Caco-2 (cell line): Measurements from ENCODE around the gene MS4A6A. TPM values are rescaled to one million over a fixed set of nuclear protein-coding genes. Genes with fewer than 3 reads are reported as not detected.
"Not testable (repeated sequence)": the region's sequence is repeated elsewhere in the genome, so short reads cannot be mapped to it uniquely, and the experiment has no call there.

Experiments
- BruUV-seq: library from RNA; stranded (reverse); fragments of 400-500 nt; replicated peaks from 2 replicates; lab custom pipeline; 2021; lab: Mats Ljungman, UMichigan
- CTCF ChIA-PET: fragments of 300-600 bp; sonication (Branson Sonifier 250); formaldehyde crosslinking; loops from one replicate; lab custom pipeline; 2022; ENCODE audit warnings: antibody characterized with exemption; lab: Charles Lee
- POLR2A ChIA-PET: fragments of 300-600 bp; sonication (Branson Sonifier 250); formaldehyde crosslinking; loops from one replicate; lab custom pipeline; 2022; ENCODE audit warnings: antibody characterized with exemption; lab: Charles Lee
- DNase-seq, 2 experiments: peaks; one replicate each; pipeline versions ENCODE4 v3.0.0 to v3.0.0-alpha.2; 2020 to 2022
- H3K27me3 ChIP-seq: replicated peaks from 2 replicates; pipeline ENCODE4 v1.6.0; 2011; ENCODE audit warnings: low read length; ENCODE audit not compliant: control insufficient read depth, insufficient read depth
- H3K36me3 ChIP-seq: 2 replicates; pipeline ENCODE4 v1.5.1; 2011; ENCODE audit warnings: low read length; ENCODE audit not compliant: control insufficient read depth, insufficient read depth
- H3K4me1 ChIP-seq: fragments of 250-450 bp; sonication (Bioruptor Pico); 2 replicates; pipeline ENCODE4 v1.5.1; 2020; ENCODE audit warnings: mild to moderate bottlenecking
- H3K4me3 ChIP-seq: 2 replicates; pipeline ENCODE4 v1.5.1; 2011; ENCODE audit warnings: low read depth, mild to moderate bottlenecking, control low read depth, low read length
- H3K9me3 ChIP-seq: fragments of 250-450 bp; sonication (Bioruptor Pico); 2 replicates; pipeline ENCODE4 v1.5.1; 2020; ENCODE audit warnings: mild to moderate bottlenecking, moderate library complexity
- H3K27ac Mint-ChIP-seq: one replicate; pipeline ENCODE4 v1.8.0; 2022; ENCODE audit warnings: mixed read lengths; ENCODE audit not compliant: unreplicated experiment
- H3K27me3 Mint-ChIP-seq: one replicate; pipeline ENCODE4 v1.8.0; 2022; ENCODE audit warnings: mixed read lengths; ENCODE audit not compliant: insufficient read depth, unreplicated experiment
- H3K36me3 Mint-ChIP-seq: one replicate; pipeline ENCODE4 v1.8.0; 2022; ENCODE audit warnings: mild to moderate bottlenecking, mixed read lengths; ENCODE audit not compliant: insufficient read depth, unreplicated experiment
- H3K4me1 Mint-ChIP-seq: one replicate; pipeline ENCODE4 v1.8.0; 2022; ENCODE audit warnings: low read depth, mixed read lengths; ENCODE audit not compliant: unreplicated experiment
- H3K4me3 Mint-ChIP-seq: one replicate; pipeline ENCODE4 v1.8.0; 2022; ENCODE audit warnings: mild to moderate bottlenecking, moderate library complexity, mixed read lengths; ENCODE audit not compliant: unreplicated experiment
- H3K9me3 Mint-ChIP-seq: one replicate; pipeline ENCODE4 v1.8.0; 2022; ENCODE audit warnings: mixed read lengths; ENCODE audit not compliant: unreplicated experiment
- CTCF ChIP-seq, 2 experiments: fragments of 200-600 bp in 1 of 2; IDR thresholded peaks; 1 replicate in 1 of 2; 2 replicates in 1 of 2; pipeline versions ENCODE4 v1.5.1 to v1.8.0; 2011 to 2022; ENCODE audit warnings: antibody characterized with exemption in 1 of 2, control low read depth in 1 of 2, inconsistent platforms in 1 of 2, low read depth in 1 of 2, low read length in 1 of 2, mild to moderate bottlenecking in 1 of 2, moderate library complexity in 1 of 2; ENCODE audit not compliant: insufficient read depth in 1 of 2, severe bottlenecking in 1 of 2, unreplicated experiment in 1 of 2
- intact Hi-C: fragments of 100-400 bp; cut with micrococcal nuclease; formaldehyde crosslinking; loops from one replicate; pipeline ENCODE4 v1.10.0; 2022; ENCODE audit not compliant: unreplicated experiment
- total RNA-seq: library from RNA; stranded (reverse); gene quantifications from 2 replicates; pipeline ENCODE4 v1.2.3, GENCODE V29; 2022

MS4A6A gene
- total RNA-seq, 1 experiment from 2014 or later = not detected

GRCh38 chr11:60130496-60130895, 52.4 kb downstream of the MS4A6A start:
- H3K36me3 Mint-ChIP-seq = no peaks in the 10 kb centered on the region
- BruUV-seq = no TSS peak
- Histone ChIP-seq H3K27me3 (no peaks in the 10 kb centered on the region), H3K4me3 (no peak overlapping the region), H3K4me1 (peaks cover 6% of the 10 kb centered on the region; the same call in 1 of the 2 replicates), H3K9me3 (peaks cover under 1% of the 10 kb centered on the region; the same call in 1 of the 2 replicates), H3K36me3 (no peaks in the 10 kb centered on the region)
- TF ChIP-seq CTCF (IDR thresholded peaks at IDR 0.05; ENCODE audit: insufficient read depth in 1 of 2, low read depth in 1 of 2, low read length in 1 of 2, severe bottlenecking in 1 of 2, unreplicated experiment in 1 of 2) = peak; percentile 47 to 77
- intact Hi-C loops = loop anchor here (1.0 to 10.0 kb wide), 3 partner anchors 166 to 316 kb away; partner anchors contain the start of gene OOSP4A
- H3K27ac Mint-ChIP-seq = no peak overlapping the region
- ChIA-PET POLR2A (no interaction called here), CTCF (no interaction called here)
- no peak overlapping the region for H3K4me3 Mint-ChIP-seq
- no peaks in the 10 kb centered on the region for H3K27me3 Mint-ChIP-seq
- peaks cover 20% of the 10 kb centered on the region for H3K9me3 Mint-ChIP-seq
- DNase-seq = peak; percentile 65 to 68
- peaks cover 4% of the 10 kb centered on the region for H3K4me1 Mint-ChIP-seq

- Histone ChIP-seq H3K4me1 (peaks cover 12% of the 10 kb centered on the region; the same call in 1 of the 2 replicates), H3K9me3 (peaks cover 7% of the 10 kb centered on the region; the same call in 1 of the 2 replicates), H3K27me3 (no peaks in the 10 kb centered on the region), H3K4me3 (no peak overlapping the region), H3K36me3 (no peaks in the 10 kb centered on the region)
- Mint-ChIP-seq H3K27me3 (no peaks in the 10 kb centered on the region), H3K9me3 (peaks cover 26% of the 10 kb centered on the region), H3K27ac (no peak overlapping the region), H3K4me3 (no peak overlapping the region), H3K36me3 (no peaks in the 10 kb centered on the region), H3K4me1 (peaks cover 7% of the 10 kb centered on the region)
- no TSS peak for BruUV-seq
- intact Hi-C loops = loop anchor here (1.0 to 10.0 kb wide), 3 partner anchors 165 to 315 kb away; partner anchors contain the start of gene OOSP4A
- ChIA-PET CTCF (interaction anchor here (0.6 kb wide), 1 partner anchor 84 kb away, joined by 4 read pairs; no protein-coding TSS in a partner anchor), POLR2A (no interaction called here)
- no peak for DNase-seq
- no peak for TF ChIP-seq CTCF (IDR thresholded peaks at IDR 0.05; ENCODE audit: insufficient read depth in 1 of 2, low read depth in 1 of 2, low read length in 1 of 2, severe bottlenecking in 1 of 2, unreplicated experiment in 1 of 2)
Observed at GRCh38 chr11:60129853-60130252, 53.0 kb downstream of the MS4A6A start.

DNA sequence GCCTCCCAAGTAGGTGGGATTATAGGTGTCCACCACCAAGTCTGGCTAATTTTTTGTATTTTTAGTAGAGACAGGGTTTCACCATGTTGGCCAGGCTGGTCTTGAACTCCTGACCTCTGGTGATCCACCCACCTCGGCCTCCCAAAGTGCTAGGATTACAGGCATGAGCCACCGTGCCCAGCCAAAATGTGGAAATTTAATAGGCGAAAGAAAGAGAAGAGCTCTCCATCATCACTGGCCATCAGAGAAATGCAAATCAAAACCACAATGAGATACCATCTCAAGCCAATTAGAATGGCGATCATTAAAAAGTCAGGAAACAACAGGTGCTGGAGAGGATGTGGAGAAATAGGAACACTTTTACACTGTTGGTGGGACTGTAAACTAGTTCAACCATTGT, 54.0 kb downstream of the MS4A6A start:
- H3K27me3 Mint-ChIP-seq, POLR2A ChIA-PET, DNase-seq, H3K4me3 ChIP-seq, H3K4me3 Mint-ChIP-seq, H3K36me3 ChIP-seq, H3K27me3 ChIP-seq, intact Hi-C loops, H3K9me3 ChIP-seq, BruUV-seq, H3K36me3 Mint-ChIP-seq, H3K27ac Mint-ChIP-seq: not testable (repeated sequence)
- peaks cover 20% of the 10 kb centered on the region; the same call in 1 of the 2 replicates for H3K4me1 ChIP-seq
- CTCF ChIA-PET = interaction anchor here (0.7 kb wide), 1 partner anchor 8 kb away, joined by 5 read pairs; no protein-coding TSS in a partner anchor
- Mint-ChIP-seq H3K9me3 (peaks cover 28% of the 10 kb centered on the region), H3K4me1 (peaks cover 17% of the 10 kb centered on the region)
